PFSK-1 (cell line): ENCODE results near the gene LMAN2.

Experiments
- FOXP2 ChIP-seq: optimal IDR thresholded peaks from 2 replicates; pipeline ENCODE3; 2011; ENCODE audit warnings: borderline replicate concordance, control low read depth, inconsistent platforms; ENCODE audit not compliant: insufficient read depth; ENCODE audit errors: extremely low read length, extremely low read depth
- POLR2AphosphoS5 ChIP-seq: IDR thresholded peaks from 2 replicates; pipeline ENCODE4 v1.6.1; 2012; ENCODE audit warnings: low read depth, mild to moderate bottlenecking, control low read depth, low read length, moderate library complexity
- SIN3A ChIP-seq: IDR thresholded peaks from 2 replicates; pipeline ENCODE4 v1.6.1; 2012; ENCODE audit warnings: mild to moderate bottlenecking, low read length, moderate library complexity, borderline replicate concordance; ENCODE audit not compliant: insufficient read depth
- TAF1 ChIP-seq: IDR thresholded peaks from 2 replicates; pipeline ENCODE4 v1.6.1; 2012; ENCODE audit warnings: low read length, control low read depth, borderline replicate concordance; ENCODE audit not compliant: insufficient read depth
- TF ChIP-seq, protein P1 (sequence below), 2 experiments: IDR thresholded peaks; 2 replicates each; pipeline versions ENCODE4 v1.6.1 to v1.8.0; 2011 to 2012; ENCODE audit warnings: low read depth in 2 of 2, low read length in 2 of 2, control low read depth in 1 of 2, inconsistent platforms in 1 of 2, mild to moderate bottlenecking in 1 of 2, moderate library complexity in 1 of 2; ENCODE audit not compliant: insufficient read depth in 1 of 2

LMAN2 gene

DNA sequence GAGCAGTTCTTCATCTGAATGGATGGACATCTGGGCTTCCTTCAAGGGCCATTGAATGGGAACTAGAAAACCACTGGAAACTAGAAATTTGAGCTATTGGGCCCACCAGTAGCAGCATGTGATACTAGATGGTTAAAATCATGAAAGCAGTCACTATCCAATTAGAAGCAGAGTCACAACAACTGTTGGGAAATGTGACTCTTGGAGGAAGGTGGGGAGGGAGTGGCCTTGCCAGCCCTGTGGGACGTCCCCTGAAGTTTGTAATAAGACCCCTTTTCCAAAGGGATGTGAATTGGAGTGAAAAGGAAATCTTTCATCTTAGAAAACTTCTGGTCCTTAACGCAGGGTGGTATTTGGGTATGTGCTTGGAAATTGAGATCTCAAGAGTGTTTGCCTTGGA, 53.5 kb downstream of the LMAN2 start:
- no peak for TF ChIP-seq TAF1
- TF ChIP-seq FOXP2: no peak
- TF ChIP-seq POLR2AphosphoS5: no peak

DNA sequence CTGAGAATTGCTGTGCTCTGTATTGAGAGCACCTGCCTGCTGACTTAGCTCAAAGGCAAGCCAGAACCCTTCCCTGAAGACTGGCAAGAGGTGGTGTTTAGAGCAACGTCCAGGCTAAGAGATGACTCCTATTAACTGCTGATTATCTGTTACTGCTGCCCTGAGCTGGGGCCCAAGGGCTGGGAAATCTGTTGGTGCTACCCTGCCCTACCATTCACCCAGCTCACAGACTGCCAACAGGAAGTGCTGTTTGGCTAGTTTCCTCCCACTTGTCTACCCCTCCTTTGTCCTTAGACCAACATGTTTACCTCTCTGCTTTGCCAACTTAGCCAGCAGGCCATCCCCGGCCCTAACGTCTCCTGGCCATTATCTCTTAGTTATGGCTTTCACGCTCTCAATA, 54.9 kb downstream of the LMAN2 start:
- TF ChIP-seq, protein P1, sequence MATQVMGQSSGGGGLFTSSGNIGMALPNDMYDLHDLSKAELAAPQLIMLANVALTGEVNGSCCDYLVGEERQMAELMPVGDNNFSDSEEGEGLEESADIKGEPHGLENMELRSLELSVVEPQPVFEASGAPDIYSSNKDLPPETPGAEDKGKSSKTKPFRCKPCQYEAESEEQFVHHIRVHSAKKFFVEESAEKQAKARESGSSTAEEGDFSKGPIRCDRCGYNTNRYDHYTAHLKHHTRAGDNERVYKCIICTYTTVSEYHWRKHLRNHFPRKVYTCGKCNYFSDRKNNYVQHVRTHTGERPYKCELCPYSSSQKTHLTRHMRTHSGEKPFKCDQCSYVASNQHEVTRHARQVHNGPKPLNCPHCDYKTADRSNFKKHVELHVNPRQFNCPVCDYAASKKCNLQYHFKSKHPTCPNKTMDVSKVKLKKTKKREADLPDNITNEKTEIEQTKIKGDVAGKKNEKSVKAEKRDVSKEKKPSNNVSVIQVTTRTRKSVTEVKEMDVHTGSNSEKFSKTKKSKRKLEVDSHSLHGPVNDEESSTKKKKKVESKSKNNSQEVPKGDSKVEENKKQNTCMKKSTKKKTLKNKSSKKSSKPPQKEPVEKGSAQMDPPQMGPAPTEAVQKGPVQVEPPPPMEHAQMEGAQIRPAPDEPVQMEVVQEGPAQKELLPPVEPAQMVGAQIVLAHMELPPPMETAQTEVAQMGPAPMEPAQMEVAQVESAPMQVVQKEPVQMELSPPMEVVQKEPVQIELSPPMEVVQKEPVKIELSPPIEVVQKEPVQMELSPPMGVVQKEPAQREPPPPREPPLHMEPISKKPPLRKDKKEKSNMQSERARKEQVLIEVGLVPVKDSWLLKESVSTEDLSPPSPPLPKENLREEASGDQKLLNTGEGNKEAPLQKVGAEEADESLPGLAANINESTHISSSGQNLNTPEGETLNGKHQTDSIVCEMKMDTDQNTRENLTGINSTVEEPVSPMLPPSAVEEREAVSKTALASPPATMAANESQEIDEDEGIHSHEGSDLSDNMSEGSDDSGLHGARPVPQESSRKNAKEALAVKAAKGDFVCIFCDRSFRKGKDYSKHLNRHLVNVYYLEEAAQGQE (IDR thresholded peaks at IDR 0.05; ENCODE audit: insufficient read depth in 1 of 2, low read depth in 2 of 2, low read length in 2 of 2): no peak
- no peak for TF ChIP-seq FOXP2
- TF ChIP-seq SIN3A: no peak
- no peak for TF ChIP-seq POLR2AphosphoS5
- no peak for TF ChIP-seq TAF1

DNA sequence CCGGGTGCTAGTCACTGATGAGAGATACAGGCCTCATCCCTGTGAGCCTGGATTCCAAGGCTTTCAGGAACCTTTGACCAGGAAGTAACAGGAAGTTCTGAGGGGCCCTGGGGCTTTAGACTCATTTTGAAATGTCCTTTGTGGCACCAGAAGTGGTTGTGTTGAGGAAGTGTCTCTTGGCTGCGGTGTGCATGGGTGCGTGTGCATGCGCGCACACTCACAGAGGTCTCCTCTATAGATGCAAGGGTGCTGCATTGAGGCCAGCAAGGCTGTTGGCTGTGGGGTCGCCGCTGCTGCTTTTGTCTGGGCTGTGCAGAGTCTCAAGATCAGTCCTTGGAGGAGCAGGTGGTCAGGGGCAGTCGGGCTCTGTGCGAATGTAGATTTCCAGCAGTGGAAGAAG, 55.5 kb downstream of the LMAN2 start:
- TF ChIP-seq POLR2AphosphoS5 (no peak), FOXP2 (no peak), TAF1 (no peak), SIN3A (no peak)
- TF ChIP-seq, protein P1 (IDR thresholded peaks at IDR 0.05; ENCODE audit: insufficient read depth in 1 of 2, low read depth in 2 of 2, low read length in 2 of 2): no peak

DNA sequence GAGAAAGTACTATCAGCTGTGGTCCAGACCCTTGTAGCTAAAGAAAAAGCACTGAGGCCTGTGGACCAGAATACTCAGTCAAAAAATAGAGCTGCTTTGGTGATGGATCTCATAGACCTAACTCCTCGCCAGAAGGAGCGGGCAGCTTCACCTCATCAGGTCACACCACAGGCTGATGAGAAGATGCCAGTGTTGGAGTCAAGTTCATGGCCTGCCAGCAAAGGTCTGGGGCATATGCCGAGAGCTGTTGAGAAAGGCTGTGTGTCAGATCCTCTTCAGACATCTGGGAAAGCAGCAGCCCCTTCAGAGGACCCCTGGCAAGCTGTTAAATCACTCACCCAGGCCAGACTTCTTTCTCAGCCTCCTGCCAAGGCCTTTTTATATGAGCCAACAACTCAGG, 56.8 kb downstream of the LMAN2 start:
- no peak for TF ChIP-seq TAF1
- TF ChIP-seq SIN3A: no peak

DNA sequence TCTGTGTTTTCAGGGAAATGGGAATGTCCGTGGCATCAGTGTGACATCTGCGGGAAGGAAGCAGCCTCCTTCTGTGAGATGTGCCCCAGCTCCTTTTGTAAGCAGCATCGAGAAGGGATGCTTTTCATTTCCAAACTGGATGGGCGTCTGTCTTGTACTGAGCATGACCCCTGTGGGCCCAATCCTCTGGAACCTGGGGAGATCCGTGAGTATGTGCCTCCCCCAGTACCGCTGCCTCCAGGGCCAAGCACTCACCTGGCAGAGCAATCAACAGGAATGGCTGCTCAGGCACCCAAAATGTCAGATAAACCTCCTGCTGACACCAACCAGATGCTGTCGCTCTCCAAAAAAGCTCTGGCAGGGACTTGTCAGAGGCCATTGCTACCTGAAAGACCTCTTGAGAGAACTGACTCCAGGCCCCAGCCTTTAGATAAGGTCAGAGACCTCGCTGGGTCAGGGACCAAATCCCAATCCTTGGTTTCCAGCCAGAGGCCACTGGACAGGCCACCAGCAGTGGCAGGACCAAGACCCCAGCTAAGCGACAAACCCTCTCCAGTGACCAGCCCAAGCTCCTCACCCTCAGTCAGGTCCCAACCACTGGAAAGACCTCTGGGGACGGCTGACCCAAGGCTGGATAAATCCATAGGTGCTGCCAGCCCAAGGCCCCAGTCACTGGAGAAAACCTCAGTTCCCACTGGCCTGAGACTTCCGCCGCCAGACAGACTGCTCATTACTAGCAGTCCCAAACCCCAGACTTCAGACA, 57.5 kb downstream of the LMAN2 start:
- no peak for TF ChIP-seq POLR2AphosphoS5
- no peak for TF ChIP-seq TAF1
- no peak for TF ChIP-seq FOXP2
- no peak for TF ChIP-seq SIN3A
- TF ChIP-seq, protein P1 (IDR thresholded peaks at IDR 0.05; ENCODE audit: insufficient read depth in 1 of 2, low read depth in 2 of 2, low read length in 2 of 2): no peak

DNA sequence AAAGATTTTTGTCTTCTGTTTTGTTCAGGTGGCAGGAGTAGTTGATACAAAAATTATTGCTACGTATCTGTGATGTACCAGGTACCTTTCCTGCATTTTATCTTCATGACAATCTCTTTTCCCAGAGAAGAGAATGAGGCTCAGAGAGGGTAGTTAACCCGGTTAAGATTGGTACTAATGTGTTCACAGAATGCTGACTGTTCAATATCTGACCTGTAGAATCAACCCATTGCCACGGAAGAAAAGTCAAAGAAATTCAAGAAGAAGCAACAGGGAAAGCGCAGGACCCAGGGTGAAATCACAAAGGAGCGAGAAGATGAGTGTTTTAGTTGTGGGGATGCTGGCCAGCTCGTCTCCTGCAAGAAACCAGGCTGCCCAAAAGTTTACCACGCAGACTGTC, 59.7 kb downstream of the LMAN2 start:
- no peak for TF ChIP-seq POLR2AphosphoS5
- TF ChIP-seq FOXP2: no peak
- no peak for TF ChIP-seq SIN3A
- TF ChIP-seq, protein P1 (IDR thresholded peaks at IDR 0.05; ENCODE audit: insufficient read depth in 1 of 2, low read depth in 2 of 2, low read length in 2 of 2): no peak
- TF ChIP-seq TAF1: no peak
